ENCODE data around the gene MYH10. TPM values are rescaled to one million over a fixed set of nuclear protein-coding genes. Genes with fewer than 3 reads are reported as not detected.
A peak's percentile ranks its signal among the peaks of the same experiment; 100 is the strongest.

The MYH10 gene
- total RNA-seq, 1 experiment from 2014 or later, result 71.6 TPM

DNA sequence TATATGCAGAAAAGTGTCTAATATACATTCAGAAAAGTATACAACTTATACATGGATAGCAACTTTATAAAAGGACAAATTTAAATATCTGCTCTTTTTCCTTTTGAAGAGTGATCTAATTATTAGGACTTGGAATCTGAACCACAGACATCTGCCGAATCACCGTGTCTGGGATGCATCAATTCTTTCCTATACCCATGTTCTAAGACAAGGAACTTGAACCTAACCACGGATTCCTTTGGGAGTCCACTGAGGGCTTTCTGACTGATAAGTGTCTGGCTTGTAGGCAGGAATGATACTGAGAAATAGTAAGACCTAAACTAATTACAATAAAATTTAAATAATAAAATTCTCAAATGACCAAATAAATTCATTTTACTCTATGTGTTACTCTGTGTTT is 140.7 kb downstream of the MYH10 start:
- no peak for DNase-seq (ENCODE audit: low read depth, low spot score)
- in situ Hi-C loops (cut with HindIII; ENCODE audit: low pct_unique_long_range_greater_than_20kb, low sequenced_read_pairs), result no loop called here

DNA sequence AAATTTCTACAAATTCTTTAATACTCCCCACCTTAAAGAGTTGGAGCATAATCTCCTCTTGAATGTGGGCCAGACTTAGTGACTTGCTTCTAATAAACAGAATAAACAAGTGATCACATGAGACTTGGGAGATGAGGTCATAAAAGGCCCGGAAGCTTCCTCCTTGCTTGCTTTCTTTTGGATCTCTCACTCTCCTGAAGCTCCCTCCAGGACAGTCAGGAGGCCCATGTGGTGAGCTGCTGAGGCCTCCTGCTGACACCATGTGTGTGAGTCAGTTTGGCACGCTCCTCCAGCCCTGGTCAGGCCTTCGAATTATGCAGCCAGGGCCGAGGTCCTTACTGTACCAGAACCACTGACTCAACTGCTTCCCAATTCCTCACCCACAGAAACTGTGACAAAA is 141.6 kb downstream of the MYH10 start:
- in situ Hi-C loops (cut with HindIII; ENCODE audit: low pct_unique_long_range_greater_than_20kb, low sequenced_read_pairs), result no loop called here
- peak; percentile 81 for DNase-seq (ENCODE audit: low read depth, low spot score)

DNA sequence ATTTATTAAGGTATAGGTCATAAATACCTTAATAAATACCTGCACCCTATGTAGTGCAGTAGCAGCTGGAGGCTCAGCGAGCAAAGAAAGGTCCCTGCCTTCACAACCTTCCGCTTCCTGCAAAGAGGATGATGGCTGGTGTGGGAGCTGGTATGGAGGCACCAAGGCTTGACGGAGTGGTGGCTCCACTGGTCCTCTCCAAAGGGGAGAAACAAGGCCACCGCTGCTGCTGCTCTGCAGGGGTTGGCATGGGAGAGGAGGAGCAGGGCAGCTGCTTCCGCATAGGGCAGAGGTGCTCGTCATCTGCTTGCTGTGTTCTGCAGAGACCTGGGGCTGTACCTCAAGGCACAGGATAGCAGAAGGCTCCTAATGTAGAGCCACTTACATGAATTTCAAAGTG is 142.0 kb downstream of the MYH10 start:
- DNase-seq (ENCODE audit: low read depth, low spot score), result no peak
- in situ Hi-C loops (cut with HindIII; ENCODE audit: low pct_unique_long_range_greater_than_20kb, low sequenced_read_pairs), result no loop called here

DNA sequence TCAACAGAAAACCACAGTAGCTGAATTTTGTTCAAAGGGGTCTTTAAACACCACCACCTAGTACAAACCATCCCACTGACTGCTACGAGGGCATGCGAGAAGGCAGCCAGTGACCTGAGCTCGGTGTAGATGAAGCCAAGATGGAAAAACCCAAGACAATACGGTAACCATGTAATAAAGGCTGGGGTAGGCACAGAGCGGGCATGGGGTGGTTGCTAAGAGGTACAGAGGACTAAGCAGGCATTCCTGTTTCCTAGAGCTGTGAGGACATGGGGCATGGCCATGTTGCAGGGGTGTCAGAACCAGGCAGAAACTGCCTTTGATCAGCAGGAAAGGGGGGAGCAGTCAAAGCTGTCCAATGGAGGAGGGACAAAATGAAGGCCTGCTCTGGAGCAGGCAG is 142.8 kb downstream of the MYH10 start:
- no peak for DNase-seq (ENCODE audit: low read depth, low spot score)
- in situ Hi-C loops (cut with HindIII; ENCODE audit: low pct_unique_long_range_greater_than_20kb, low sequenced_read_pairs), result no loop called here

DNA sequence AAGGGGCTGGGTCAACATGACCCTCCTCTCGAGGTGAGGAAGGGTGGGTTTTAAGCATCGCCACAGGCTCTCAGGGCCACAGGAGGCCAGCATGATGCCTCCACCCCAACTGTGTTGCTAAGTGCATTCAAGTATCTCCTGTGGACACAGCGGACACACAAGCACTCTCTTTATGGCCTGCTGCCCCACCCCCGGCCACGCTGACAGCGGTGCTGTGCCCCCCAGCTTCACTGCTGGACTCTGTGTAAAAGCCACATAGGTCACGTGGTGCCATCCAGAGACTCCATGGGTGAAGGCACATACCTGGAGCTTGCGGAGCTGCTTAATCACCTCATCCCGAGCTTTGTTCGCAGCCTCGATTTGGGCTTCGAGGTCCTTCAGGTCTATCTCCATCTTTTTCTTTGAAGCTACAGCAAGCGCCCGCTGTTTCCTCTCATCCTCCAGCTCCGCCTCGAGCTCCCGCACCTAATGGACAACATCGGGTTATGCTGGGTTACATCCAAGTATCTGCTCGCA is 143.3 kb downstream of the MYH10 start:
- DNase-seq (ENCODE audit: low read depth, low spot score), result no peak
- in situ Hi-C loops (cut with HindIII; ENCODE audit: low pct_unique_long_range_greater_than_20kb, low sequenced_read_pairs), result no loop called here

DNA sequence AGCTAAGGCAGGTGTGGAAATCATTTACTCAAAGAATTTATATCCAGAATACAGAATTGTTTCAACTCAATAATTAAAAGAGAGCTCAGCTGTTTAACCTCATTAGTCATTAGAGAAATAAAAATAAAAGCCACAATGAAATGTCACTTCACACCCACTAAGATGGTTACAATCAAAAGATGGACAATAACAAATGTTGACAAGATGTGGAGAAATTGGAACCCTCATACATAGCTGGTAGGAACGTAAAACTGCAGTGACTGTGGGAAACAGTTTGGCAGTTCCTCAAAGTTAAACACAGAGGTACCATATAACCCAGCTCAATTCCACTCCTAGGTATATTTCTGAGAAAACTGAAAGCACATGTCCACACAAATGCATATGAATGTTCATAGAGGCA is 145.0 kb downstream of the MYH10 start:
- in situ Hi-C loops (cut with HindIII; ENCODE audit: low pct_unique_long_range_greater_than_20kb, low sequenced_read_pairs), result no loop called here
- no peak for DNase-seq (ENCODE audit: low read depth, low spot score)

DNA sequence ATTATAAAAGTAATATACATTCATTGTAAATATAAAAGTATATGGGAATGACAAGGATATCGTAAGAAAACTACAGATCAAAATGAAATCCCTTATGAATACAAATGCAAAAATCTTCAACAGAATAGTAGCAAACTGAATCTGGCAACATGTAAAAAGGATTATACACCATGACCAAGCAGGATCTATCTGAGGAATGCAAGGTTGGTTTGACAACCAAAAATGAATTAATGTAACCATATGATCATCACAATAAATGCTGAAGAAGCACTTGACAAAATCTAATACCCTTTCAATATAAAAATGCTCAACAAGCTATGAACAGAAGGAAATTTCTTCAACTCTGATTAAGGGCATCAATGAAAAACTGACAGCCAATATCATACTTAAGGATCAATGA is 146.1 kb downstream of the MYH10 start:
- in situ Hi-C loops (cut with HindIII; ENCODE audit: low pct_unique_long_range_greater_than_20kb, low sequenced_read_pairs), result no loop called here
- DNase-seq (ENCODE audit: low read depth, low spot score), result no peak

DNA sequence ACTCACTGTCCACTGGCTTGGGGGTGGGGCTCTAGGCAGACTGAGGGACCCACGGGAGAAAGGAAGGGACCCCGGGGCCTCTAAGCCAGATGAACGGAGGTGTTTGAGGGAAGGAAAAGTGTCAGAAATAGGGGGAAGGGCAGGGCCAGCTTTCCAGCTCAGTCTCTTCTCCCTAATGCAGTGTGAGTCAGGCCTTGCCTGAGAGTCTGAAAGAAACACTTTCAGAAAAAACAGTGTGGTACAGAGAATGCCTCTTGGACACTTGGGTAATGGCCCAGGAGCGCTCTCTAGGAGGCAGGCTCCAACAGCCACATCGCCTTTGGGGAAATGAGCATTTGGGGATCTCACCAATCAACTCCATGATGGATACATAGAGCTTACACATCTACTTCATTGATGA is 148.0 kb downstream of the MYH10 start:
- no peak for DNase-seq (ENCODE audit: low read depth, low spot score)
- in situ Hi-C loops (cut with HindIII; ENCODE audit: low pct_unique_long_range_greater_than_20kb, low sequenced_read_pairs), result no loop called here

DNA sequence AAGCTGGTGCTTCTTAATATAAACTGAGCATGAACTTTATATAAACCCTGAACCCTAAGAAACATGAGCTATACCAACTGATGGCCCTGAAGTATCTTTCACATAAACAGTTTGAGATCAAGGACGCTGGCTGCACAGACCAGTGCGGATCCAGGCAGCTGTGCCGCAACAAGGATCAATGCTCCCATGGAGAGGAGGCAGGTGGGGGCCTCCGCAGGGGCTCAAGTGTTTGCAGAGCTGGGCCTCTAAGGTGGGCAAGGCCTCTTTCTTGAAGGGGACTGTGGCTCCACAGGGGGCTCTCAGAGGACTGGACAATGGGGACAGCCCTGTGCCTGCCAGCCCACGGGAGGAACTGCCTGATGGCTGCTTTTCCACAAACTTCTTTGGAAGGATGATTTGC is 148.8 kb downstream of the MYH10 start:
- in situ Hi-C loops (cut with HindIII; ENCODE audit: low pct_unique_long_range_greater_than_20kb, low sequenced_read_pairs), result no loop called here
- no peak for DNase-seq (ENCODE audit: low read depth, low spot score)

DNA sequence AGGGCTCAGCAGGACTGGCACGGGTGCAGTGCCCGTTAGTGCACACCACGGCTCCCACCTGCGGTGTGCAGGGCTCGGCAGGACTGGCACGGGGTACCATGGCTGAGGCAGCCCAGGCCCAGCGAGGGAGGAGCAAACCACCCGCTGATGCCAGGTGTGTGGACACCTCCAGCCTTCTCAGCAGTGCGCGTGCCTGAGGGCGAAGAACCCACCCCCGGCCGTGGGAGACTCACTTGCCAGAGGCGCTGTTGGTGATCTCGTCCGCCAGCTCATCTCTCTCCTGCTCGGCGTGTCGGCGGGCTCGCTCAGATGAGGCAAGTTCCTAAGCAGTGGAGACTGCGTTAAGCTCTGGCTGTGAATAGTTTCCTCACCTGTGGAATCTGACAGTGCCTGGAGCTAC is 149.4 kb downstream of the MYH10 start:
- in situ Hi-C loops (cut with HindIII; ENCODE audit: low pct_unique_long_range_greater_than_20kb, low sequenced_read_pairs), result no loop called here
- no peak for DNase-seq (ENCODE audit: low read depth, low spot score)

DNA sequence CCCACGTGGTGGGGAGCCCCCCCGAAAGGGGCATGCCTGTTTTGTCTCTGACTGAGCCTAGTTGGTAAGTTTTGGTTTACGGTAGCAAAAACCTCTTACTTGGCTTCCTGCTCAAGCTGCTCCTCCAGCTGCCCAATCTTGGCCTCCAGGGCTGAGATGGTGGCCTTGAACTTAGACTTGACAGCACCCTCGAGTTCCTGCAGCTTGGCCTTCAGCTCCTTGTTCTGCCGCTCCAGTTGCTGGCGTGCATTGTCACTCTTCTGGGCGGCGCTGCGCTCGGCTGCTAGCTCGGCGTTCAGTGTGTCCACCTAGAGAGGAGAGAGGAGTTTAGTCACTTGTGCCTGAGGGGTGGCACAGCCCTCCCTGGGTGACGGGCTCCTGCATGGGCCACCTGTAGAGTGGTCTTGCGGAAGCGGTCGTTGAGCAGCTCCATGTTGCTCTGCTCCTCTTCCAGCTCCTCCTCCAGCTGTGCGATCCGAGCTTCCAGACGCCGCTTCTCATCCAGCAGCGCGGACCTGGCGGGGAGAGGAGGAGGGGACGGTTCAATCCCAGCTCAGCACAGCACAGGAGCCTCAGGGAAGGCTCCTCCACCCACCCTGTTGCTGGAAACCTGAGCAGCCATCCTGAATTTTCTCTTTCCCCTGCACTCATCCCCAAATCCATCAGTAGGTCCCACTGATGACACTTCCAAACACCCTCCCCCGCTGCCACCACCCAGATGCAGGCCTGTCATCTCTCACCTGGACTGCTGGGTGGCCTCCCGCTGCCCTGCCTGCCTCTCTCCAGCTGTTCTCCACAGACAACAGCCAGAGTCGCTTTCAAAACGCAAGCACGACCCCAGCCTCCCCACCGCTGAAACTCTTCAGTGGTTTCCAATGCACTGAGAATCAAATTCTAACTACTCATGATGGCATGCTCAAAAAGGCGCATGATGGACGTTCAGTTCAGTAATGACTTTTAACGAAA is 150.2 kb downstream of the MYH10 start:
- no peak for DNase-seq (ENCODE audit: low read depth, low spot score)
- in situ Hi-C loops (cut with HindIII; ENCODE audit: low pct_unique_long_range_greater_than_20kb, low sequenced_read_pairs), result no loop called here

DNA sequence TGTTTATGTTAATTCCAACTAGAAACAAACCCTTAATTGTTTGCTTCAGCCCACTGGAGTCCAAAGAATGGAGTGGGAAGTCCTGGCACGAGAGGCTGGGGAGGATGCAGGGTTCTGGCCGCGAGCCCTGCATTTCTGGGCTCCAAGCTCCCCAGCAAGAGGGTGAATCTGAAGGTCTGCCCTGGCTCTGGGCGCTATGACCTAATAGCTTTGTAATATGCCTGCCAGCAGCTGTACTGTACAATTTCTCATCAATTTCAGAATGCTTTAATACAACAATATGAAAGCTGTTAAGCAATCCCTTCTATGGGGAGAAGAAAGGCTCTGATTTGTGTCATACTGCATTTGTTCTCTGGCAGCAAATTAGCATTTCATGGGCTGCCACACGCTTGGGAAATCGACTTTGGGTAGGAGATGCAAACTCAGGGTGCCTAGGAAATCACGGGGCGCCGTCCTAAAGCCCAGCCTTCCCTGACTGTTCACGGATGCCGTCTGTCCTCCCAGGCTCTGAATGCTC is 151.0 kb downstream of the MYH10 start:
- no peak for DNase-seq (ENCODE audit: low read depth, low spot score)
- in situ Hi-C loops (cut with HindIII; ENCODE audit: low pct_unique_long_range_greater_than_20kb, low sequenced_read_pairs), result no loop called here

DNA sequence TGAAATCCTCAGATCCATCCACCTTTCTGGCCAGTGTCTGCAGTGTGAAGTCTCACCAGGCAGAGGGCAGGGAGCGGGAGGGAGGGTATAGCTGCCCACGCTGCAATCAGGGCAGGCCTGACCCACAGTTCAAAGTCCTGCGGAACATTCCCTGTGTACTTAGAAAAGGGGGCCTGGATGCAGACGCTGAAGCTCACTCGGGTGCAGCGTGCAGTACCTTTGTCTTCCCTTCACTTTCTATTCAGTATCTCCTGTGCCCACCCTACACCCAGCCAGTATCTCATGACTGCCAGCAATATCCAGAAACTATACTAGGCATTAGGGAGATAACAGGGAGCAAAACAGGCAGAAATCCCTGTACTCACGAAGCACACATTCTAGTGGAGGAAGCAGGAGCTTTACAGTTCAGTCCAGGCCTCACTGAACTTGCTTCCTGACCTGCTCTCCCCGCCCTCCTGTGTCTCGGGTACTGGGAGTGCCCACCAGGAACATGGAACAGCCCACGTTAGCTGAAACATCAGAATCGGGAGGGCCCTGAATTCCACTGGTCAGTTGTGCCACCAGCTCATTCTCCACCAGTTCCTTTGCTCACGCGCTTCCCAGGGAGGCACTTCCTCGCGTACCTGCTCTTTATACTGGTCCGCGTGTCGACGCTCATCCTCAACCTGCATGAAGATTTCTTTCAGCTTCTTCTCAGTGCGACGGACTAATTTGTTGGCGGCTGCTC is 152.6 kb downstream of the MYH10 start:
- DNase-seq (ENCODE audit: low read depth, low spot score), result no peak
- in situ Hi-C loops (cut with HindIII; ENCODE audit: low pct_unique_long_range_greater_than_20kb, low sequenced_read_pairs), result no loop called here

DNA sequence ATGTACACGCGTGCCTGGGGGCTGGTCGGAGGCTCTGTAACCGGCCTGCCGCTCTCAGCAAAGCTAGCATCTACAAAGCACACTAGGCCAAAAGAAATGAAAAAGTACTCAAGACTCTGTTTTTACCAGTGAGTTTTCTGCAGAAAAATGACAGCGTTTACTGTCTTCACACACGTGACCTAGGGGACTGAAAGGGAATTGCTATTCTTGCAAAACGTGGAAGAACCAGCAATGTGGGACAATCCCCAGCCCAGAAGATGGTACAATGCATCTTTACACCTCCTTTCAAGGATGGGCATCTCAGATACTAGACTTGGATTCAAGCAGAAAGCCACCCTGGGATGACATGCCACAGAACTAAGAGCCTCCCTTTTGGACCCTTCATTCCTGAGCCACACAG is 153.4 kb downstream of the MYH10 start:
- no peak for DNase-seq (ENCODE audit: low read depth, low spot score)
- in situ Hi-C loops (cut with HindIII; ENCODE audit: low pct_unique_long_range_greater_than_20kb, low sequenced_read_pairs), result no loop called here

DNA sequence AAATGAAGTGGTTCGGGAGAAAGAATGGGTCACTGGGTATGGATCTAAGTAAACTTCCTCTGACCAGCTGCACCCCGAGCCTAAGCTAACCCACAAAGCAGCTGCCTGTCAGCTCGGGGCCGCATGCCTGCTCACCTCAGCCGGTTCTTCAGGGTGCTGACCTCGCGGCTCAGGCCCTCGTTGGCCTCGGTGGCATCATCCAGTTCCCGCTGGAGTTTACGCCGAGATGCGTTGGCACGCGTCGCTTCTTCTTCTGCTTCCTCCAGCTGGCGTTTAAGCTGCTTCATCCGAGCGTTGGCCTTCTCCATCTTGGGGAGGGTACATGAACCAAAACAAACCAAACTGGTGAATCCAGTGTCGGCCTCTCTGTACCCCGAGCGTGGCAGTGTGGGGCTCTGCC is 153.8 kb downstream of the MYH10 start:
- no peak for DNase-seq (ENCODE audit: low read depth, low spot score)
- in situ Hi-C loops (cut with HindIII; ENCODE audit: low pct_unique_long_range_greater_than_20kb, low sequenced_read_pairs), result no loop called here

DNA sequence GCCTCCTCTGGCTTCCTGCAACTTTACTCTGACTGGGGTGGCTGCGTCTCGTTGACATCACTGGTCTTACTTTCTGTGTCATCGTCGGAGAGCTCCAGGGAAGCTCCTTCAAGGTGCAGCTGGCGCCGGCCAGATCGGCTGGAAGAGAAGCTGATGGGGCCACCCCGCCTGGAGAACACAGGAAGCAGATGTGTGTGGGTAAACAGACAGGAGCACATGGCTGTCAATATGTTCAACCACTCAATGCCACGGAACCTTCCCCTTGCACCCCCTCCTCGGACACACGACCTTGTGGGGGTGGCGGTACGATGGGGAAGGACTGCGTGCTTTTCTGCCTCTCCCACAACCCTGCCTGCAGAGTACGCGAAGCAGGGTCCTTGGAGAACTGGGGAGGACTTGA is 154.7 kb downstream of the MYH10 start:
- DNase-seq (ENCODE audit: low read depth, low spot score), result no peak
- in situ Hi-C loops (cut with HindIII; ENCODE audit: low pct_unique_long_range_greater_than_20kb, low sequenced_read_pairs), result no loop called here

DNA sequence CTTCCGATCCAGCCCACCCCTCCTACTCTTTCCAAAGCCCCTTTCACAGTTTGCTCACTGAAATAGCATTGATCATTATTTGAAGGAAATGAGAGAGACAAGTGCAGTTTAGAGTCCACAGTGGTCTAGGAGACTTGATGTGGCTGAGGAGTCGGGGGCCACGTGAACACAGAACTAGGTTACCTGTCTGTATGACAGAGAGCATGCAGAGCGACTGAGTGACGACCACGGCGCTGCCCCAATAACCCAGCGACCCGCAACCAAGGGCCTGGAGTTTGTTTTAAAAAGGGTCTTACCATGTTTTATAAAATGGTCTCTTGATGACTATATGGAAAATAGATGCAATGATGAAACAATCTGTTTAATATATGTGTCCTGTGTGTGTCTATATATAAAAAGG is 155.3 kb downstream of the MYH10 start:
- in situ Hi-C loops (cut with HindIII; ENCODE audit: low pct_unique_long_range_greater_than_20kb, low sequenced_read_pairs), result no loop called here
- DNase-seq (ENCODE audit: low read depth, low spot score), result no peak

DNA sequence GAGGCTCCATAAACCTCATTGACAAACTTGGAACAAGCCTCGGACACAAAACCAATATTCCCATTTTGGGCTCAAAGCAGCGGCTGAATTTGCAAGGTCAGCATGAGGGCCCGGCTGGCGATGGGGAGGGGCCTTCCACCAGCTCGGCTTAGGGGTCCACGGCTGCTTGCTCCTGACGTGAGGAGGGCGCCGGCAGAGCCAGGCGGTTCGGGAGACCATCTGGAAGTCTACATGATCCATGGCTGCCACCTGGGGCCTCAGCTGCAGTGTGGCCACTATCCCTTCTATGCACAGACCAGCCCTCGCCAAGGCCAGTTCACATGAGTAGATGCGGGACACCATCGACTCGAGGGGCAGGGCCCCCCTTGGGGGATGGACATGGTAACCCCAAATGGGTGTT is 155.7 kb downstream of the MYH10 start:
- DNase-seq (ENCODE audit: low read depth, low spot score), result no peak
- in situ Hi-C loops (cut with HindIII; ENCODE audit: low pct_unique_long_range_greater_than_20kb, low sequenced_read_pairs), result no loop called here

Measured in SK-MEL-5 (cell line).